NB4 (cell line): ENCODE data around the gene CTSE.

Experiments
- CTCF ChIP-seq: IDR thresholded peaks from one replicate; pipeline ENCODE4 v1.5.1; 2012; ENCODE audit warnings: low read depth, low read length
- MAX ChIP-seq: IDR thresholded peaks from 2 replicates; pipeline ENCODE4 v1.6.1; 2011; ENCODE audit warnings: low read depth, low read length
- POLR2A ChIP-seq: IDR thresholded peaks from 2 replicates; pipeline ENCODE4 v1.6.1; 2011; ENCODE audit warnings: mild to moderate bottlenecking; ENCODE audit not compliant: insufficient read length; ENCODE audit errors: extremely low read depth

- TF ChIP-seq CTCF: no peak
- TF ChIP-seq POLR2A: no peak
- TF ChIP-seq MAX: no peak
These were observed 42.0 kb upstream of the CTSE start for GRCh38 chr1:206065547-206066145.
